GM06990 (cell line): ENCODE measurements around the gene CBARP.
A peak's percentile ranks its signal among the peaks of the same experiment; 100 is the strongest.

Experiments used
- DNase-seq: peaks from one replicate; pipeline ENCODE4 v3.0.0-alpha.2; 2011; ENCODE audit not compliant: insufficient read length; ENCODE audit errors: extremely low read depth
- H3K27me3 ChIP-seq: replicated peaks from 2 replicates; pipeline ENCODE4 v1.6.0; 2011; ENCODE audit warnings: low read length; ENCODE audit not compliant: control insufficient read depth, insufficient read depth
- H3K36me3 ChIP-seq: 2 replicates; pipeline ENCODE4 v1.5.1; 2011; ENCODE audit warnings: low read length; ENCODE audit not compliant: control insufficient read depth, insufficient read depth
- H3K4me3 ChIP-seq: replicated peaks from 2 replicates; pipeline ENCODE4 v1.5.1; 2011; ENCODE audit warnings: low read depth, mild to moderate bottlenecking, control low read depth, low read length
- TF ChIP-seq, protein P1 (sequence below): IDR thresholded peaks from 2 replicates; pipeline ENCODE4 v1.5.1; 2011; ENCODE audit warnings: low read length, control low read depth, mild to moderate bottlenecking, inconsistent platforms; ENCODE audit not compliant: insufficient read depth, poor library complexity, severe bottlenecking

The CBARP gene

GRCh38 chr19:1261798-1262622 lies 24.2 kb upstream of the CBARP start:
- TF ChIP-seq, protein P1, sequence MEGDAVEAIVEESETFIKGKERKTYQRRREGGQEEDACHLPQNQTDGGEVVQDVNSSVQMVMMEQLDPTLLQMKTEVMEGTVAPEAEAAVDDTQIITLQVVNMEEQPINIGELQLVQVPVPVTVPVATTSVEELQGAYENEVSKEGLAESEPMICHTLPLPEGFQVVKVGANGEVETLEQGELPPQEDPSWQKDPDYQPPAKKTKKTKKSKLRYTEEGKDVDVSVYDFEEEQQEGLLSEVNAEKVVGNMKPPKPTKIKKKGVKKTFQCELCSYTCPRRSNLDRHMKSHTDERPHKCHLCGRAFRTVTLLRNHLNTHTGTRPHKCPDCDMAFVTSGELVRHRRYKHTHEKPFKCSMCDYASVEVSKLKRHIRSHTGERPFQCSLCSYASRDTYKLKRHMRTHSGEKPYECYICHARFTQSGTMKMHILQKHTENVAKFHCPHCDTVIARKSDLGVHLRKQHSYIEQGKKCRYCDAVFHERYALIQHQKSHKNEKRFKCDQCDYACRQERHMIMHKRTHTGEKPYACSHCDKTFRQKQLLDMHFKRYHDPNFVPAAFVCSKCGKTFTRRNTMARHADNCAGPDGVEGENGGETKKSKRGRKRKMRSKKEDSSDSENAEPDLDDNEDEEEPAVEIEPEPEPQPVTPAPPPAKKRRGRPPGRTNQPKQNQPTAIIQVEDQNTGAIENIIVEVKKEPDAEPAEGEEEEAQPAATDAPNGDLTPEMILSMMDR = no peak
- Histone ChIP-seq H3K4me3 (peak overlapping the region; percentile 81), H3K27me3 (no peaks in the 10 kb centered on the region; the same call in 1 of the 2 replicates), H3K36me3 (peaks cover 3% of the 10 kb centered on the region; the same call in 1 of the 2 replicates)
- DNase-seq = no peak

DNA sequence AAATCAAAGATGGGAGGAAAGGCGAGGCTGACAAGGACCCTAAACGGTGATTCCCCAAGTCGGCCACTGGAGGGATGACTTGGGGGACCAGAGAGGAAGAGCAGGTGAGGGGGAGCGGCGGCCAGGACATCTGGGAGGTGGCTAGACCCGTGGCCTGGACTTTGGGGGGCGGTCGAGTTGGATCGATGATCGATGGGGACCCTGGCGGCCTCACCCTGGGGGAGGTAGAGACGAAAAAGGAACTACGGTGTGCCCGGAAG lies 23.7 kb upstream of the CBARP start:
- peak; percentile 63 for DNase-seq
- H3K4me3 ChIP-seq = peak overlapping the region; percentile 81
- peaks cover 9% of the 10 kb centered on the region for H3K36me3 ChIP-seq
- H3K27me3 ChIP-seq = no peaks in the 10 kb centered on the region
- TF ChIP-seq, protein P1 = peak; percentile 19

- peak overlapping the region; percentile 81 for H3K4me3 ChIP-seq
- peak; percentile 99 for DNase-seq
- TF ChIP-seq, protein P1 = no peak
- H3K27me3 ChIP-seq = no peaks in the 10 kb centered on the region
- H3K36me3 ChIP-seq = peaks cover 10% of the 10 kb centered on the region
These were observed 23.1 kb upstream of the CBARP start for GRCh38 chr19:1260749-1261537.

DNA sequence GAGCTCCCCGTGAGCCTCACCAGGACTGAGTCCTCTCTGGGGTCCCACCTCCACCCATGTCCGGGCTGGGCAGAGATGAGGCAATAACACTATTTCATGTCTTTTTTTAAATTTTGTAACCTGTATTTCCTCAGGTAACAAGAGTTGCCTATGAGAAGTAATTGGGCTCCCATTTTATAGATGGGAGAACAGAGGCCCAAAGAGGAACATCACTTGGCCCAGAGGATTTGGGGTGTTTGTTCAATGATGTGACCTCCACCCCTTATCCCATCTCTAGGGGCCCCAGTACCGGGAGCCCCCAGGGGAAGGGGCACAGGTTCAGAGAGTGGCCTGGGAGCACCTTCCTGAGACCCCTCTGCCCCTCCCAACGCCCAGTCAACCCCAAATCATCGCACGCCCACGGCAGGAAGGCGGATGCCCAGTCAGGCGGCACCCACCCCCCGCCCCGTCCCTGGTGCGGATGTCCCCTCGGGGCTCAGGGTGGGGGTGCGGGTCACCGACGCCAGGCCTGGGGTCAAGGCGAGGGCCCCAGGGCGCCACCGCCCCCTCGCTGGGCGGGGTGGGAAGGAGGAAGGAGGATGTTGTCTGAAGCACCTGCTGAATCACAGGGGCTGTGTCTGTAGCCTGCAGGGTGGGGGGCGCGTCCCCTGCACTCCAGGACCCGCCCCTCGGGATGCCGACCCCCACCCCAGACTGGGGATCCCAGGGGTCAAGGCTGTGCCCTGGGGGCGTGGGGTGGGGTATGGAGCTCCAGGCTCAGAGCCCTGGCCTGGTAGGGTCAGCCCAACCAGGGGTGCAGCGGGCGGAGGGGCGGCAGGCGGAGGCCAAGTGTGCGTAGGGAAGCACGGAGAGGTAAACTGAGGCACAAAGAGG lies 22.3 kb upstream of the CBARP start:
- peaks cover 19% of the 10 kb centered on the region for H3K36me3 ChIP-seq
- H3K27me3 ChIP-seq = no peaks in the 10 kb centered on the region
- peak; percentile 79 for DNase-seq
- H3K4me3 ChIP-seq = peak overlapping the region; percentile 69
- TF ChIP-seq, protein P1 = no peak

- Histone ChIP-seq H3K36me3 (peaks cover 26% of the 10 kb centered on the region), H3K27me3 (no peaks in the 10 kb centered on the region), H3K4me3 (peak overlapping the region; percentile 69)
- TF ChIP-seq, protein P1 = no peak
- DNase-seq = peak; percentile 87
These were observed 21.5 kb upstream of the CBARP start for GRCh38 chr19:1259206-1259875.
